Measurements from ENCODE around the gene LAMC1. TPM values are rescaled to one million over a fixed set of nuclear protein-coding genes. Genes with fewer than 3 reads are reported as not detected.

The LAMC1 gene
- total and polyA plus RNA-seq, 2 of the 4 experiments (the other 2 are of a cell fraction) = 249 to 394 TPM

DNA sequence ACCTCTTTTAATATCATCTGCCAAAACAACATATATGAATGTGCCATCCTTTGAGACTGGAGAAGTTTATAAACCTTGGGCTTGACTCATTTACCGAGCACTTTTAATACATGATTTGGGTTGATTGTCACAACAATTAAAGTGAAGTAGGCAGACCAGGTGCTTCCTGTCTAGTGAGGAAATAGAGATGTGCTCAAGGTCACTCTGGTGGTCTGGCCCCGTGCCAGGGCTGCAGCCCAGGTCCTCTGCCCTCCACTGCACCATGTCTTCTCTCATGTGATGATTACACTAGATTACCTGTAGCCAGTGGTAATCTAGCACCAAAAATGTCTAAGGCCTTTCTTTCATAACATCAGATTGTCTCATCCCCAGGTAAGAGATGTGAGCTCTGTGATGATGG, 101.0 kb downstream of the LAMC1 start:
- Histone ChIP-seq H2BK120ac (ENCODE audit: low read depth, low read length) (no peak overlapping the region), H2BK15ac (ENCODE audit: low read depth, low read length) (no peak overlapping the region), H4K5ac (ENCODE audit: low read depth, low read length) (no peak overlapping the region), H3K4me2 (ENCODE audit: low read depth, low read length) (no peak overlapping the region), H2AK5ac (ENCODE audit: low read depth, low read length) (no peak overlapping the region), H3K4ac (ENCODE audit: low read depth, low read length) (no peak overlapping the region), H3K9me3 (ENCODE audit: control insufficient read depth, insufficient read depth, low read length) (no peaks in the 10 kb centered on the region), H3K4me1 (ENCODE audit: control insufficient read depth, insufficient read depth, low read length) (peaks cover 10% of the 10 kb centered on the region), H3K9me1 (ENCODE audit: insufficient read depth, low read length) (peaks cover 27% of the 10 kb centered on the region), H3K79me1 (ENCODE audit: low read depth in 1 of 2, low read length in 2 of 2) (peaks cover 17 to 68% of the 10 kb centered on the region in 2 experiments; a peak in 3 of 4 replicates), H4K8ac (ENCODE audit: low read depth in 2 of 2, low read length in 2 of 2) (no peak overlapping the region), H3K27ac (ENCODE audit: insufficient read depth, low read length) (no peak overlapping the region), H3K4me3 (ENCODE audit: insufficient read depth, low read depth, low read length) (no peak overlapping the region), H3K14ac (replicated peaks; ENCODE audit: low read depth, low read length) (no peak overlapping the region), H3K18ac (ENCODE audit: low read depth, low read length) (no peak overlapping the region), H3K27me3 (ENCODE audit: control insufficient read depth, insufficient read depth, low read length) (no peaks in the 10 kb centered on the region), H3K56ac (ENCODE audit: extremely low read depth, insufficient read depth, low read length) (no peak overlapping the region), H2BK20ac (ENCODE audit: low read depth, low read length) (no peak overlapping the region), H3K9ac (ENCODE audit: low read depth, low read length) (no peak overlapping the region), H4K91ac (ENCODE audit: insufficient read depth, low read depth, low read length) (no peak overlapping the region), H2AK9ac (replicated peaks; ENCODE audit: low read depth, low read length, poor library complexity) (peak overlapping the region; percentile 29), H4K20me1 (ENCODE audit: insufficient read depth, low read length) (peaks cover 15% of the 10 kb centered on the region; the same call in 1 of the 2 replicates), H3K36me3 (ENCODE audit: control insufficient read depth, insufficient read depth, low read length) (peaks cover 55% of the 10 kb centered on the region), H2BK5ac (ENCODE audit: low read depth, low read length, poor library complexity, severe bottlenecking) (no peak overlapping the region), H2AFZ (replicated peaks; ENCODE audit: low read length, poor library complexity) (no peak overlapping the region), H3K23ac (ENCODE audit: low read depth, low read length) (no peak overlapping the region)
- dilution Hi-C loops (cut with HindIII; ENCODE audit: low sequenced_read_pairs, unreplicated experiment) (no loop called here), intact Hi-C loops (cut with micrococcal nuclease) (loop anchor here (10.0 kb wide), 1 partner anchor 239 kb away; no protein-coding TSS in a partner anchor), in situ Hi-C loops (cut with MboI; ENCODE audit: low sequenced_read_pairs) (loop anchor here (25.0 kb wide), 1 partner anchor 162 kb away; the partner anchor contains the start of gene SHCBP1L)
- 80% methylated on average over 1 of the region's 2 CpGs; no CpG with 5 or more reads in 1 of the 2 experiments for WGBS, 2 experiments (ENCODE audit: extremely low coverage in 2 of 2, insufficient read length in 1 of 2)
- DNase-seq (no peak), ATAC-seq (ENCODE audit: low read depth) (no peak)
- ChIA-PET CTCF (no interaction called here), POLR2A (ENCODE audit: unreplicated experiment) (no interaction called here)
- no TSS peak for BruUV-seq (replicated peaks)
- TF ChIP-seq RAD21 (IDR thresholded peaks at IDR 0.05; ENCODE audit: low read length) = no peak
- no peak for TF ChIP-seq CEBPB (IDR thresholded peaks at IDR 0.05; ENCODE audit: low read depth, low read length)
- no peak for TF ChIP-seq RFX5 (IDR thresholded peaks at IDR 0.05; ENCODE audit: low read depth, low read length)
- no peak for TF ChIP-seq MAZ (IDR thresholded peaks at IDR 0.05; ENCODE audit: borderline replicate concordance, low read depth, low read length)
- TF ChIP-seq CHD1 (IDR thresholded peaks at IDR 0.05; ENCODE audit: low read depth, low read length) = no peak
- TF ChIP-seq BHLHE40 (IDR thresholded peaks at IDR 0.05; ENCODE audit: low read depth, low read length) = no peak
- TF ChIP-seq SMC3 (IDR thresholded peaks at IDR 0.05; ENCODE audit: low read depth, low read length) = no peak
- TF ChIP-seq, protein P1, sequence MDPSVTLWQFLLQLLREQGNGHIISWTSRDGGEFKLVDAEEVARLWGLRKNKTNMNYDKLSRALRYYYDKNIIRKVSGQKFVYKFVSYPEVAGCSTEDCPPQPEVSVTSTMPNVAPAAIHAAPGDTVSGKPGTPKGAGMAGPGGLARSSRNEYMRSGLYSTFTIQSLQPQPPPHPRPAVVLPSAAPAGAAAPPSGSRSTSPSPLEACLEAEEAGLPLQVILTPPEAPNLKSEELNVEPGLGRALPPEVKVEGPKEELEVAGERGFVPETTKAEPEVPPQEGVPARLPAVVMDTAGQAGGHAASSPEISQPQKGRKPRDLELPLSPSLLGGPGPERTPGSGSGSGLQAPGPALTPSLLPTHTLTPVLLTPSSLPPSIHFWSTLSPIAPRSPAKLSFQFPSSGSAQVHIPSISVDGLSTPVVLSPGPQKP (IDR thresholded peaks at IDR 0.05; ENCODE audit: borderline replicate concordance, low read depth, low read length) = no peak
- TF ChIP-seq MXI1 (IDR thresholded peaks at IDR 0.05; ENCODE audit: borderline replicate concordance, low read depth, low read length) = no peak
- TF ChIP-seq, protein P2, sequence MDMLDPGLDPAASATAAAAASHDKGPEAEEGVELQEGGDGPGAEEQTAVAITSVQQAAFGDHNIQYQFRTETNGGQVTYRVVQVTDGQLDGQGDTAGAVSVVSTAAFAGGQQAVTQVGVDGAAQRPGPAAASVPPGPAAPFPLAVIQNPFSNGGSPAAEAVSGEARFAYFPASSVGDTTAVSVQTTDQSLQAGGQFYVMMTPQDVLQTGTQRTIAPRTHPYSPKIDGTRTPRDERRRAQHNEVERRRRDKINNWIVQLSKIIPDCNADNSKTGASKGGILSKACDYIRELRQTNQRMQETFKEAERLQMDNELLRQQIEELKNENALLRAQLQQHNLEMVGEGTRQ (IDR thresholded peaks at IDR 0.05; ENCODE audit: low read depth, low read length) = no peak
- no peak for TF ChIP-seq MAFK (IDR thresholded peaks at IDR 0.05; ENCODE audit: low read depth, low read length)
- TF ChIP-seq RCOR1 (IDR thresholded peaks at IDR 0.05; ENCODE audit: insufficient replicate concordance, low read length) = no peak

All from IMR-90 (cell line).